Sigmoid colon (tissue), 4 donors: ENCODE measurements around the gene INAVA.

ENCODE experiments used
- CTCF ChIP-seq, 4 experiments: fragments of 450-650 bp in 3 of 4; fragments of 200-600 bp in 1 of 4; IDR thresholded peaks; one replicate each; pipeline ENCODE4 v1.5.1; 2016 to 2019; ENCODE audit warnings: antibody characterized with exemption in 4 of 4, mild to moderate bottlenecking in 3 of 4, moderate library complexity in 2 of 4
- POLR2AphosphoS5 ChIP-seq, 4 donors: sonication (generic); formaldehyde crosslinking; IDR thresholded peaks; one replicate each; pipeline ENCODE4 v1.6.1; 2017; ENCODE audit warnings: antibody characterized with exemption in 4 of 4

GRCh38 chr1:200958597-200958996 is 63.9 kb downstream of the INAVA start:
- TF ChIP-seq POLR2AphosphoS5 (IDR thresholded peaks at IDR 0.05) (no peak), CTCF (IDR thresholded peaks at IDR 0.05) (no peak)
